ENCODE data around the gene SFI1.
"Not testable (repeated sequence)": the region's sequence is repeated elsewhere in the genome, so short reads cannot be mapped to it uniquely, and the experiment has no call there.

DNA sequence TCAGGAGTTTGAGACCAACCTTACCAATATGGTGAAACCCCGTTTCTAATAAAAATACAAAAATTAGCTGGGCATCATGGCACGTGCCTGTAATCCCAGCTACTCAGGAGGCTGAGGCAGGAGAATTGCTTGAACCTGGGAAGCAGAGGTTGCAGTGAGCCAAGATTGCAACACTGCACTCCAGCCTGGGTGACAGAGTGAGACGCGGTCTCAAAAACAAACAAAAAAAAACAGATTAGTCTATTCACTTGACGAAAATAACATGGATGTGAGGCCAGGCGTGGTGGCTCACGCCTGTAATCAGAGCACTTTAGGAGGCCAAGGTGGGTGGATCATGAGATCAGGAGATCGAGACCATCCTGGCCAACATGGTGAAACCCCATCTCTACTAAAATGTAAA is 13.9 kb upstream of the SFI1 start:
- TF ChIP-seq, protein P1, sequence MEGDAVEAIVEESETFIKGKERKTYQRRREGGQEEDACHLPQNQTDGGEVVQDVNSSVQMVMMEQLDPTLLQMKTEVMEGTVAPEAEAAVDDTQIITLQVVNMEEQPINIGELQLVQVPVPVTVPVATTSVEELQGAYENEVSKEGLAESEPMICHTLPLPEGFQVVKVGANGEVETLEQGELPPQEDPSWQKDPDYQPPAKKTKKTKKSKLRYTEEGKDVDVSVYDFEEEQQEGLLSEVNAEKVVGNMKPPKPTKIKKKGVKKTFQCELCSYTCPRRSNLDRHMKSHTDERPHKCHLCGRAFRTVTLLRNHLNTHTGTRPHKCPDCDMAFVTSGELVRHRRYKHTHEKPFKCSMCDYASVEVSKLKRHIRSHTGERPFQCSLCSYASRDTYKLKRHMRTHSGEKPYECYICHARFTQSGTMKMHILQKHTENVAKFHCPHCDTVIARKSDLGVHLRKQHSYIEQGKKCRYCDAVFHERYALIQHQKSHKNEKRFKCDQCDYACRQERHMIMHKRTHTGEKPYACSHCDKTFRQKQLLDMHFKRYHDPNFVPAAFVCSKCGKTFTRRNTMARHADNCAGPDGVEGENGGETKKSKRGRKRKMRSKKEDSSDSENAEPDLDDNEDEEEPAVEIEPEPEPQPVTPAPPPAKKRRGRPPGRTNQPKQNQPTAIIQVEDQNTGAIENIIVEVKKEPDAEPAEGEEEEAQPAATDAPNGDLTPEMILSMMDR (tag by site-specific recombination; IDR thresholded peaks at IDR 0.05): not testable (repeated sequence)
- TF ChIP-seq ZBTB1 (tag by site-specific recombination; IDR thresholded peaks at IDR 0.05); ZFP37 (tag by site-specific recombination; IDR thresholded peaks at IDR 0.05); ZNF274 (IDR thresholded peaks at IDR 0.05; ENCODE audit: low read length); ZNF274 (tag by site-specific recombination; IDR thresholded peaks at IDR 0.05; ENCODE audit: borderline replicate concordance); TCF7L2 (IDR thresholded peaks at IDR 0.05; ENCODE audit: borderline replicate concordance, low read depth, low read length); ZNF629 (tag by site-specific recombination; IDR thresholded peaks at IDR 0.05); MEIS1 (CRISPR knock-in tag; IDR thresholded peaks at IDR 0.05; ENCODE audit: borderline replicate concordance); ZNF501 (tag by site-specific recombination; IDR thresholded peaks at IDR 0.05); ZNF433 (tag by site-specific recombination; IDR thresholded peaks at IDR 0.05; ENCODE audit: low read depth); HOXA7 (CRISPR knock-in tag; IDR thresholded peaks at IDR 0.05; ENCODE audit: borderline replicate concordance); ZNF335 (tag by site-specific recombination; conservative IDR thresholded peaks at IDR 0.05): not testable (repeated sequence)
- TF ChIP-seq, protein P2, sequence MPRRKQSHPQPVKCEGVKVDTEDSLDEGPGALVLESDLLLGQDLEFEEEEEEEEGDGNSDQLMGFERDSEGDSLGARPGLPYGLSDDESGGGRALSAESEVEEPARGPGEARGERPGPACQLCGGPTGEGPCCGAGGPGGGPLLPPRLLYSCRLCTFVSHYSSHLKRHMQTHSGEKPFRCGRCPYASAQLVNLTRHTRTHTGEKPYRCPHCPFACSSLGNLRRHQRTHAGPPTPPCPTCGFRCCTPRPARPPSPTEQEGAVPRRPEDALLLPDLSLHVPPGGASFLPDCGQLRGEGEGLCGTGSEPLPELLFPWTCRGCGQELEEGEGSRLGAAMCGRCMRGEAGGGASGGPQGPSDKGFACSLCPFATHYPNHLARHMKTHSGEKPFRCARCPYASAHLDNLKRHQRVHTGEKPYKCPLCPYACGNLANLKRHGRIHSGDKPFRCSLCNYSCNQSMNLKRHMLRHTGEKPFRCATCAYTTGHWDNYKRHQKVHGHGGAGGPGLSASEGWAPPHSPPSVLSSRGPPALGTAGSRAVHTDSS (tag by site-specific recombination; IDR thresholded peaks at IDR 0.05): not testable (repeated sequence)
- TF ChIP-seq, protein P3, sequence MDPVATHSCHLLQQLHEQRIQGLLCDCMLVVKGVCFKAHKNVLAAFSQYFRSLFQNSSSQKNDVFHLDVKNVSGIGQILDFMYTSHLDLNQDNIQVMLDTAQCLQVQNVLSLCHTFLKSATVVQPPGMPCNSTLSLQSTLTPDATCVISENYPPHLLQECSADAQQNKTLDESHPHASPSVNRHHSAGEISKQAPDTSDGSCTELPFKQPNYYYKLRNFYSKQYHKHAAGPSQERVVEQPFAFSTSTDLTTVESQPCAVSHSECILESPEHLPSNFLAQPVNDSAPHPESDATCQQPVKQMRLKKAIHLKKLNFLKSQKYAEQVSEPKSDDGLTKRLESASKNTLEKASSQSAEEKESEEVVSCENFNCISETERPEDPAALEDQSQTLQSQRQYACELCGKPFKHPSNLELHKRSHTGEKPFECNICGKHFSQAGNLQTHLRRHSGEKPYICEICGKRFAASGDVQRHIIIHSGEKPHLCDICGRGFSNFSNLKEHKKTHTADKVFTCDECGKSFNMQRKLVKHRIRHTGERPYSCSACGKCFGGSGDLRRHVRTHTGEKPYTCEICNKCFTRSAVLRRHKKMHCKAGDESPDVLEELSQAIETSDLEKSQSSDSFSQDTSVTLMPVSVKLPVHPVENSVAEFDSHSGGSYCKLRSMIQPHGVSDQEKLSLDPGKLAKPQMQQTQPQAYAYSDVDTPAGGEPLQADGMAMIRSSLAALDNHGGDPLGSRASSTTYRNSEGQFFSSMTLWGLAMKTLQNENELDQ (tag by site-specific recombination; IDR thresholded peaks at IDR 0.05; ENCODE audit: low read depth): not testable (repeated sequence)
- TF ChIP-seq, protein P4, sequence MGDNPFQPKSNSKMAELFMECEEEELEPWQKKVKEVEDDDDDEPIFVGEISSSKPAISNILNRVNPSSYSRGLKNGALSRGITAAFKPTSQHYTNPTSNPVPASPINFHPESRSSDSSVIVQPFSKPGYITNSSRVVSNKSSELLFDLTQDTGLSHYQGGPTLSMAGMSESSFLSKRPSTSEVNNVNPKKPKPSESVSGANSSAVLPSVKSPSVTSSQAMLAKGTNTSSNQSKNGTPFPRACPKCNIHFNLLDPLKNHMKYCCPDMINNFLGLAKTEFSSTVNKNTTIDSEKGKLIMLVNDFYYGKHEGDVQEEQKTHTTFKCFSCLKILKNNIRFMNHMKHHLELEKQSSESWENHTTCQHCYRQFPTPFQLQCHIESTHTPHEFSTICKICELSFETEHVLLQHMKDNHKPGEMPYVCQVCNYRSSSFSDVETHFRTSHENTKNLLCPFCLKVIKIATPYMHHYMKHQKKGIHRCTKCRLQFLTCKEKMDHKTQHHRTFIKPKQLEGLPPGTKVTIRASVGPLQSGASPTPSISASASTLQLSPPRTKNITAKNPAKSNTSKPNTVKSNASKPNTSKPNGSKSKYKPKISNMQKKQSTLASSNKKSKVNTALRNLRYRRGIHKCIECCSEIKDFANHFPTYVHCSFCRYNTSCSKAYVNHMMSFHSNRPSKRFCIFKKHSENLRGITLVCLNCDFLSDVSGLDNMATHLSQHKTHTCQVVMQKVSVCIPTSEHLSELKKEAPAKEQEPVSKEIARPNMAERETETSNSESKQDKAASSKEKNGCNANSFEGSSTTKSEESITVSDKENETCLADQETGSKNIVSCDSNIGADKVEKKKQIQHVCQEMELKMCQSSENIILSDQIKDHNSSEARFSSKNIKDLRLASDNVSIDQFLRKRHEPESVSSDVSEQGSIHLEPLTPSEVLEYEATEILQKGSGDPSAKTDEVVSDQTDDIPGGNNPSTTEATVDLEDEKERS (tag by site-specific recombination; IDR thresholded peaks at IDR 0.05): not testable (repeated sequence)
